ENCODE results near the gene UMOD. TPM values are rescaled to one million over a fixed set of nuclear protein-coding genes. Genes with fewer than 3 reads are reported as not detected.

The UMOD gene
- total RNA-seq, 1 experiment from 2014 or later = not detected

DNA sequence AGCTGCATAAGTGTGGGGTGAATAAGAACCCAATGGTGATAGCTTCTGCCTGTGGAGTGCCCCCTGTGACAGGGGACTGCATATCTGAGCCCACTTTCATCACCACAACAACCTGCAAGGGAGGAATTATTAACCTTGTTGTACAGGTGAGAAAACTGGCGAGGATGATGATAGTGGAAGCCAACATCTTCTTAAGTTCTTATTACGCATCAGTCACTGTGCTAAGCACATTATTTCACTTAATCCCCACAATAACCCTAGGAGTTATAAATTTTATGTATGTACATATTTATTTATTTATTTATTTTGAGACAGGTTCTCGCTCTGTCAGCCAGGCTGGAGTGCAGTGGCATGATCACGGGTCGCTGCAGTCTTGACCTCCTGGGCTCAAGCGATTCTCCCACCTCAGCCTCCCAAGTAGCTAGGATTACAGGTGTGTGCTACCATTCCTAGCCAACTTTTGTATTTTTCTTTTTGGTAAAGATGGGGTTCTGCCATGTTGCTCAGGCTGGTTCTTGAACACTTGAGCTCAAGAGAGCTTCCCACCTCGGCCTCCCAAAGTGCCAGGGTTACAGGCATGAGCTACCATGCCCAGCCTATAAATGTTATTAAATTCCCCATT lies 44.4 kb upstream of the UMOD start:
- Histone ChIP-seq H3K27me3 (replicated peaks; ENCODE audit: insufficient read depth, low read depth, low read length, poor library complexity) (no peaks in the 10 kb centered on the region), H3K9me3 (ENCODE audit: low read depth, low read length, poor library complexity, severe bottlenecking) (no peaks in the 10 kb centered on the region), H3K27ac (ENCODE audit: low read depth, low read length, poor library complexity, severe bottlenecking) (no peak overlapping the region), H3K4me3 (ENCODE audit: low read depth, low read length, poor library complexity, severe bottlenecking) (no peak overlapping the region), H3K36me3 (ENCODE audit: insufficient read depth, low read length, poor library complexity, severe bottlenecking) (no peaks in the 10 kb centered on the region), H3K4me1 (ENCODE audit: insufficient read depth, low read length, poor library complexity, severe bottlenecking) (no peaks in the 10 kb centered on the region)
- no peak for DNase-seq (ENCODE audit: low spot score)
- intact Hi-C loops (cut with micrococcal nuclease; ENCODE audit: unreplicated experiment) = no loop called here
- ChIA-PET CTCF (no interaction called here), POLR2A (ENCODE audit: low non-redundant PET) (no interaction called here)
- no TSS peak for BruUV-seq (replicated peaks)
- TF ChIP-seq EZH2 (IDR thresholded peaks at IDR 0.05; ENCODE audit: borderline replicate concordance, low read depth, low read length, poor library complexity, severe bottlenecking) = no peak
- TF ChIP-seq, protein P1, sequence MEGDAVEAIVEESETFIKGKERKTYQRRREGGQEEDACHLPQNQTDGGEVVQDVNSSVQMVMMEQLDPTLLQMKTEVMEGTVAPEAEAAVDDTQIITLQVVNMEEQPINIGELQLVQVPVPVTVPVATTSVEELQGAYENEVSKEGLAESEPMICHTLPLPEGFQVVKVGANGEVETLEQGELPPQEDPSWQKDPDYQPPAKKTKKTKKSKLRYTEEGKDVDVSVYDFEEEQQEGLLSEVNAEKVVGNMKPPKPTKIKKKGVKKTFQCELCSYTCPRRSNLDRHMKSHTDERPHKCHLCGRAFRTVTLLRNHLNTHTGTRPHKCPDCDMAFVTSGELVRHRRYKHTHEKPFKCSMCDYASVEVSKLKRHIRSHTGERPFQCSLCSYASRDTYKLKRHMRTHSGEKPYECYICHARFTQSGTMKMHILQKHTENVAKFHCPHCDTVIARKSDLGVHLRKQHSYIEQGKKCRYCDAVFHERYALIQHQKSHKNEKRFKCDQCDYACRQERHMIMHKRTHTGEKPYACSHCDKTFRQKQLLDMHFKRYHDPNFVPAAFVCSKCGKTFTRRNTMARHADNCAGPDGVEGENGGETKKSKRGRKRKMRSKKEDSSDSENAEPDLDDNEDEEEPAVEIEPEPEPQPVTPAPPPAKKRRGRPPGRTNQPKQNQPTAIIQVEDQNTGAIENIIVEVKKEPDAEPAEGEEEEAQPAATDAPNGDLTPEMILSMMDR (conservative IDR thresholded peaks at IDR 0.05; ENCODE audit: low read depth, low read length) = no peak

DNA sequence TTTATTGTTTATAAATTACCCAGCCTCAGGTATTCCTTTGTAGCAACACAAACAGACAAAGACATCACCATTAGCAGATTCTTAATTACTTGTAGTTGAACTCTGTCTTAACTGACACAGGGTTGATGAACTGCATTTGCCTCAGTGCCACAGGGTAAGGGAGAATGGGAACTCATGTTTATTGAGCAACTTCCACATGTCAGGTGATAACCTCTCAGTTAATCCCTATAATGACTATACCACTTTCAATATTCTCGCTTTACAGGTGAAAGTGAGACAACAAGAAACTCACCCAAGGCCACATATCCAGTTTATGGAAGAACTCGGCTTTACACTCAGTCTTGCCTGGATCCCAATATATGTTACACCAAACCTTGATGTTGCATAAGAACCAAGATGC lies 43.4 kb upstream of the UMOD start:
- no peaks in the 10 kb centered on the region for H3K27me3 ChIP-seq (replicated peaks; ENCODE audit: insufficient read depth, low read depth, low read length, poor library complexity)
- no peak for DNase-seq (ENCODE audit: low spot score)
- TF ChIP-seq, protein P1 (conservative IDR thresholded peaks at IDR 0.05; ENCODE audit: low read depth, low read length) = no peak
- no peak for TF ChIP-seq EZH2 (IDR thresholded peaks at IDR 0.05; ENCODE audit: borderline replicate concordance, low read depth, low read length, poor library complexity, severe bottlenecking)
- H3K9me3 ChIP-seq (ENCODE audit: low read depth, low read length, poor library complexity, severe bottlenecking) = no peaks in the 10 kb centered on the region
- H3K36me3 ChIP-seq (ENCODE audit: insufficient read depth, low read length, poor library complexity, severe bottlenecking) = no peaks in the 10 kb centered on the region
- no peak overlapping the region for H3K4me3 ChIP-seq (ENCODE audit: low read depth, low read length, poor library complexity, severe bottlenecking)
- intact Hi-C loops (cut with micrococcal nuclease; ENCODE audit: unreplicated experiment) = no loop called here
- ChIA-PET POLR2A (ENCODE audit: low non-redundant PET) (no interaction called here), CTCF (no interaction called here)
- no peaks in the 10 kb centered on the region for H3K4me1 ChIP-seq (ENCODE audit: insufficient read depth, low read length, poor library complexity, severe bottlenecking)
- no peak overlapping the region for H3K27ac ChIP-seq (ENCODE audit: low read depth, low read length, poor library complexity, severe bottlenecking)
- no TSS peak for BruUV-seq (replicated peaks)

DNA sequence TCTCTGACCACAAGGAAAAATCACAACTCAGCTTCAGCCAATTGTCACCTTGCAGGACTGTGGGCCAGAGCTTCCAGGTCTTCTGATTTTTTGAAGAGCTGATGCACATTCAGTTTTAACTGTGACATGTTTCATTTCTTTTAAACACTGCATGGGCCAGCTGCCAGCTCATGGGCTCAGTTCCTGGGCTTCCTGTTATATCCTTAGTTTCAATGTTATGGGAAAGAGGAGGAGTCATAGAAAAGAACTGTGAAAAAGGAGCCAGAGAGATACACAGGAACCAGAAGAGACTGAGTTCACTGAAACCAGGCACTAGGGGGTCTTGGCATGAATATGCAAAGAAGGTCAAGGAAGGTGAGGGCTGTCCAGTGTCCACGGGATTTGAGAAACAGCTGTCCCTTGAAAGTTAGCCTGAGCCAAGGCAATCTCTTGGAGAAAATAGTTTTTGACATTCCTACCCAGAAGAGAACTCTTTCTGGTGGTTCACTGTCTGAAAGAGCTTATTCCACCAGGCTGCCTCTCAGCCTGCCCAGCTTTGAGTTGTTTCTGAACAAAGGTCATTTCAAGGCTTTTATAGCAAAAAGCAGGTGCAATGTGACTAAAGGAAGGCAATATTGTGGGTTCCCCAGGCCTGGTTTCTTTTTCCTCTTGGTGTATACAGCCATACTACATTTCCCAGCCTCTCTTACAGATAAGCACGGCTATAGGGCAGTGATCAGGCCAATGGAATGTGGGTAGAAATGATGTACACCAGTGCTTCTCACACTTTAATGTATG lies 41.5 kb upstream of the UMOD start:
- intact Hi-C loops (cut with micrococcal nuclease; ENCODE audit: unreplicated experiment) = no loop called here
- H3K4me3 ChIP-seq (ENCODE audit: low read depth, low read length, poor library complexity, severe bottlenecking) = no peak overlapping the region
- ChIA-PET CTCF (interaction anchor here (0.9 kb wide), 1 partner anchor 8 kb away, joined by 3 read pairs; no protein-coding TSS in a partner anchor), POLR2A (ENCODE audit: low non-redundant PET) (no interaction called here)
- H3K27me3 ChIP-seq (replicated peaks; ENCODE audit: insufficient read depth, low read depth, low read length, poor library complexity) = no peaks in the 10 kb centered on the region
- no peaks in the 10 kb centered on the region for H3K4me1 ChIP-seq (ENCODE audit: insufficient read depth, low read length, poor library complexity, severe bottlenecking)
- no TSS peak for BruUV-seq (replicated peaks)
- no peak overlapping the region for H3K27ac ChIP-seq (ENCODE audit: low read depth, low read length, poor library complexity, severe bottlenecking)
- no peaks in the 10 kb centered on the region for H3K9me3 ChIP-seq (ENCODE audit: low read depth, low read length, poor library complexity, severe bottlenecking)
- no peak for DNase-seq (ENCODE audit: low spot score)
- H3K36me3 ChIP-seq (ENCODE audit: insufficient read depth, low read length, poor library complexity, severe bottlenecking) = no peaks in the 10 kb centered on the region
- no peak for TF ChIP-seq EZH2 (IDR thresholded peaks at IDR 0.05; ENCODE audit: borderline replicate concordance, low read depth, low read length, poor library complexity, severe bottlenecking)
- TF ChIP-seq, protein P1 (conservative IDR thresholded peaks at IDR 0.05; ENCODE audit: low read depth, low read length) = no peak

All from A673 (cell line).